Activated CD8-positive, alpha-beta T cell treated with anti-CD3 and anti-CD28 coated beads for 36 hours (primary cell): Measurements from ENCODE around the gene IGFBPL1. TPM values are rescaled to one million over a fixed set of nuclear protein-coding genes. Genes with fewer than 3 reads are reported as not detected.

Experiments
- ATAC-seq: fragments of 200-7000 bp; cut with Tn5 transposase; one replicate; pipeline ENCODE4 v1.10.0; 2021; ENCODE audit warnings: mild to moderate bottlenecking, moderate library complexity
- CTCF ChIA-PET: fragments of 350-600 bp; sonication (Branson Sonifier 250); formaldehyde crosslinking; loops from one replicate; lab custom pipeline; 2021; ENCODE audit warnings: antibody characterized with exemption; lab: Charles Lee
- POLR2A ChIA-PET: fragments of 350-600 bp; sonication (Branson Sonifier 250); formaldehyde crosslinking; loops from one replicate; lab custom pipeline; 2021; ENCODE audit warnings: antibody characterized with exemption; lab: Charles Lee
- DNase-seq: peaks from one replicate; pipeline ENCODE4 v3.0.0-alpha.2; 2020
- H3K27ac Mint-ChIP-seq: one replicate; pipeline ENCODE4 v1.8.0; 2021; ENCODE audit warnings: mild to moderate bottlenecking, mixed read lengths
- H3K27me3 Mint-ChIP-seq: one replicate; pipeline ENCODE4 v1.8.0; 2021; ENCODE audit warnings: mixed read lengths
- H3K36me3 Mint-ChIP-seq: one replicate; pipeline ENCODE4 v1.8.0; 2021; ENCODE audit warnings: low read depth, mixed read lengths
- H3K4me1 Mint-ChIP-seq: one replicate; pipeline ENCODE4 v1.8.0; 2021; ENCODE audit warnings: low read depth, mixed read lengths
- H3K4me3 Mint-ChIP-seq: one replicate; pipeline ENCODE4 v1.8.0; 2021; ENCODE audit warnings: mild to moderate bottlenecking, moderate library complexity, mixed read lengths
- H3K9me3 Mint-ChIP-seq: one replicate; pipeline ENCODE4 v1.8.0; 2021; ENCODE audit warnings: mixed read lengths
- intact Hi-C: fragments of 100-400 bp; cut with micrococcal nuclease; formaldehyde crosslinking; loops from one replicate; pipeline ENCODE4 v1.10.0; 2022
- total RNA-seq, 2 experiments: library from RNA; stranded (reverse); gene quantifications; one replicate each; pipeline ENCODE4 v1.2.3, GENCODE V29; 2021
- TF ChIP-seq, protein P1 (sequence below): fragments of 200-600 bp; IDR thresholded peaks from one replicate; pipeline ENCODE4 v1.8.0; 2022; ENCODE audit warnings: antibody characterized with exemption, mild to moderate bottlenecking

IGFBPL1 gene
- total RNA-seq, 2 experiments from 2014 or later = not detected

DNA sequence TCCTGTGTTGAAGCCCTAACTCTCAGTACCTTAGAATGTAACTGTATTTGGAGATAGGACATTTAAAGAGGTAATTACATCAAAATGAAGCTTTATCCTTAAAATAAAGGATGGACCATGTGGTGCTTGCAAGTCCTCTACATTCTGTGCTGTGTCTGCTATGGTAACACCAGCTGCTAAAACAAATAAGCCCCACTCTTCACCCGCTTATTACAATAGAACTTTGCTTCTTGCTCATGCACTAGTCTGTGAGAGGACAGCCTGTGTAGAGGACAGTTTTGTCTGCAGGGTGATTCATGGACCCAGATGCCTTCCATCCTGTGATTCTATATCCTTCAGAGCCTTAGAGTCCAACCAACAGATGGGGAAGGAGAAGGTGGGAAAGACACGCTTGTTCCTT is 12.5 kb upstream of the IGFBPL1 start:
- Mint-ChIP-seq H3K9me3 (no peaks in the 10 kb centered on the region), H3K27me3 (peaks cover 8% of the 10 kb centered on the region), H3K36me3 (no peaks in the 10 kb centered on the region), H3K4me3 (no peak overlapping the region), H3K27ac (no peak overlapping the region), H3K4me1 (no peaks in the 10 kb centered on the region)
- TF ChIP-seq, protein P1, sequence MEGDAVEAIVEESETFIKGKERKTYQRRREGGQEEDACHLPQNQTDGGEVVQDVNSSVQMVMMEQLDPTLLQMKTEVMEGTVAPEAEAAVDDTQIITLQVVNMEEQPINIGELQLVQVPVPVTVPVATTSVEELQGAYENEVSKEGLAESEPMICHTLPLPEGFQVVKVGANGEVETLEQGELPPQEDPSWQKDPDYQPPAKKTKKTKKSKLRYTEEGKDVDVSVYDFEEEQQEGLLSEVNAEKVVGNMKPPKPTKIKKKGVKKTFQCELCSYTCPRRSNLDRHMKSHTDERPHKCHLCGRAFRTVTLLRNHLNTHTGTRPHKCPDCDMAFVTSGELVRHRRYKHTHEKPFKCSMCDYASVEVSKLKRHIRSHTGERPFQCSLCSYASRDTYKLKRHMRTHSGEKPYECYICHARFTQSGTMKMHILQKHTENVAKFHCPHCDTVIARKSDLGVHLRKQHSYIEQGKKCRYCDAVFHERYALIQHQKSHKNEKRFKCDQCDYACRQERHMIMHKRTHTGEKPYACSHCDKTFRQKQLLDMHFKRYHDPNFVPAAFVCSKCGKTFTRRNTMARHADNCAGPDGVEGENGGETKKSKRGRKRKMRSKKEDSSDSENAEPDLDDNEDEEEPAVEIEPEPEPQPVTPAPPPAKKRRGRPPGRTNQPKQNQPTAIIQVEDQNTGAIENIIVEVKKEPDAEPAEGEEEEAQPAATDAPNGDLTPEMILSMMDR = no peak
- intact Hi-C loops = no loop called here
- DNase-seq (no peak), ATAC-seq (no peak)
- ChIA-PET POLR2A (no interaction called here), CTCF (no interaction called here)

DNA sequence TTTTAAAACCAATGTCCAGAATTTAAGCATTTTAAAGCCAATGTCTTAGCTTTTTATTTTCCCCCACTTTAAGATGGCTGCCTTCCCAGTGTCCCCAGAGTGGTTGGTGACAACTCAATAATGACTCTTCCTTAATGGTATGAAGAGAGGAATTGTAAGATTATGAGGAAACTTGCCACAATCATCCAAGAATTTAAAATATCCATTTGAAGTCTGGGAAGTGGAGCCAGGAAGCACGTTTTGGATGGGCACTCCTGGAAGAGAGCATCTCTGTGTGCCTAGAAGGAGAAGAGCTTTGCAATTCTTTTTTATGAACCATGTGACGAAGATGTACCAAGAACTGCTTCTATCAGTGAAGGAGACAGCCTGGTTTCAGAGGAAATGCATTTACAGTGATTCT is 11.3 kb upstream of the IGFBPL1 start:
- intact Hi-C loops = no loop called here
- TF ChIP-seq, protein P1 = no peak
- H3K4me3 Mint-ChIP-seq = no peak overlapping the region
- POLR2A ChIA-PET = no interaction called here
- H3K27ac Mint-ChIP-seq = no peak overlapping the region
- no peaks in the 10 kb centered on the region for H3K9me3 Mint-ChIP-seq
- CTCF ChIA-PET = interaction anchor here (1.1 to 1.6 kb wide), 3 partner anchors 18 to 347 kb away, joined by 3 read pairs; no protein-coding TSS in a partner anchor
- ATAC-seq (no peak), DNase-seq (no peak)
- no peaks in the 10 kb centered on the region for H3K4me1 Mint-ChIP-seq
- H3K27me3 Mint-ChIP-seq = peaks cover 10% of the 10 kb centered on the region
- no peaks in the 10 kb centered on the region for H3K36me3 Mint-ChIP-seq

DNA sequence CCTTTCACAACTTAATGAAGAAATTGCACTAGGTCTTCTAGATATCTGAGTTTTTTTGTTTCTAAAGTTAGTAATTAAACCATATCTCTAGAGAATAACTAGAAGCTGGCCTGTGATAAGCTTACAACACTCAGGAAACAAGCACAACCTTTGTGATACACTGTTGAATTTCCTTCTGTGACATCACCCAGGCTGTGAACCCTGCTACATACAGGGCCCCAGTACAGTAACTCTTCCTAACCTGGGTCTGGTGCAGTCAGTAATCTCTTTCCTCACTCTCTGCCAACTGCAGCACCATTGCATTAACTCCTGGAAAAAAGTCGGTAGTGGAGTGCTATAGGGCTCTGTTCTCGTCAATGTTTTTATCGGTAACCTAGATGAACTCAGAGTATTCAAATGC is 10.6 kb upstream of the IGFBPL1 start:
- Mint-ChIP-seq H3K4me1 (no peaks in the 10 kb centered on the region), H3K27ac (no peak overlapping the region), H3K36me3 (no peaks in the 10 kb centered on the region), H3K4me3 (no peak overlapping the region), H3K9me3 (no peaks in the 10 kb centered on the region), H3K27me3 (peaks cover 10% of the 10 kb centered on the region)
- ChIA-PET POLR2A (no interaction called here), CTCF (interaction anchor here (1.1 to 1.6 kb wide), 3 partner anchors 18 to 347 kb away, joined by 3 read pairs; no protein-coding TSS in a partner anchor)
- intact Hi-C loops = no loop called here
- ATAC-seq (no peak), DNase-seq (no peak)
- TF ChIP-seq, protein P1 = no peak

DNA sequence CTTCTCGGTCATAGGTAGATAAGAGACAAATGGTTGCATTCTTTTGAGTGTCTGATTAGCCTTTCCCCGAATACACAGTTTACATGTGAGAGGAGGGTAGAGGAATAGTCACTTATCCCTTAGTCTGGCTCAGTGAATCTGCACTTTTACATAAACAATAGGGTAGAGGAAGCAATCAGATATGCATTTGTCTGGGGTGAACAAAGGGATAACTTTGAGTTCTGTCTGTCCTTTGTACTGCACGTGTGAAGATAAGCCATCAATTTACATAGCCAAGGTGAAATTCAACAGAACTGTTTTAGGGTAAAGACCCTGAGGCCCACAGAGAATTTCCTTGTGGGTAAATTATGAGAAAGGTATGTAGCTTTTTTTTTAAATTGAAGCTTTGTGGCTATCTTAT is 10.1 kb upstream of the IGFBPL1 start:
- Mint-ChIP-seq H3K27ac (no peak overlapping the region), H3K27me3 (peaks cover 10% of the 10 kb centered on the region), H3K36me3 (no peaks in the 10 kb centered on the region), H3K4me1 (no peaks in the 10 kb centered on the region), H3K4me3 (no peak overlapping the region), H3K9me3 (no peaks in the 10 kb centered on the region)
- ChIA-PET POLR2A (no interaction called here), CTCF (interaction anchor here (1.3 to 3.5 kb wide), 3 partner anchors 16 to 520 kb away, joined by 3 to 18 read pairs (median 3); no protein-coding TSS in a partner anchor)
- ATAC-seq (no peak), DNase-seq (no peak)
- intact Hi-C loops = no loop called here
- TF ChIP-seq, protein P1 = no peak

DNA sequence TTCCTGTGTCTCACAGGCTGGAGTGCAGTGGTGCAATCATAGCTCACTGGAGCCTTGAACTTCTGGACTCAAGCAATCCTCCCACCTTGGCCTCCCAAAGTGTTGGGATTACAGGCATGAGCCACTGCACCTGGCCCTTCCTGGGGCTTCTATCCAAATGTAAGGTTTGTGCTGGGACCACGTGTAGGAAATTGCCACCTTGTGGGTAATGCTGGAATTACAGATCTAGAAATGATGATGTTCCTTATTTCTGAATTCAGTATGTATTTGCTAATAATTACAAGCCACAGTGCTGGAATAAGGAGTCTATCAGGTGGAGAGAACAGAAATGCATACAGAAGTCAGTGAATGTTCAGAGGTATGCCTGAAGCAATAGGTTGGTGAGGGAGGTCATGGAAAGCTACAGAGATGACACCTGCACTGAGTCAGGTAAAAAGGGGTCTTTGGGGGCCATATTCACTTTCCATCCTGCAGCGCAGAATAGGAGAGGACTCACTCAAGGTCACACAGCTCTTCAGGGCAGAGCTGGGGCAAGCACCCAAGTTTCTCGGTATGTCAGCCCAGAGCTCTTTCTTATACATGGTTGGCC is 8.8 kb upstream of the IGFBPL1 start:
- ChIA-PET POLR2A (no interaction called here), CTCF (interaction anchor here (0.8 to 3.5 kb wide), 8 partner anchors 8 to 522 kb away, joined by 3 to 18 read pairs (median 3); partner anchors contain the start of gene IGFBPL1)
- no peak for DNase-seq
- Mint-ChIP-seq H3K36me3 (no peaks in the 10 kb centered on the region), H3K4me1 (no peaks in the 10 kb centered on the region), H3K4me3 (no peak overlapping the region), H3K27ac (no peak overlapping the region), H3K9me3 (no peaks in the 10 kb centered on the region), H3K27me3 (peaks cover 6% of the 10 kb centered on the region)
- intact Hi-C loops = no loop called here
- peak; percentile 51 for ATAC-seq
- TF ChIP-seq, protein P1 = peak; percentile 75
